Fibroblast of lung (primary cell): Measurements from ENCODE around the gene CEACAM16.

Source experiments
- EZH2 ChIP-seq: IDR thresholded peaks from 2 replicates; pipeline ENCODE4 v1.5.1; 2012; ENCODE audit warnings: low read length, control low read depth, mild to moderate bottlenecking; ENCODE audit errors: missing control alignments
- TF ChIP-seq, protein P1 (sequence below), 2 donors: IDR thresholded peaks in 1 of 2; conservative IDR thresholded peaks in 1 of 2; 1 replicate in 1 of 2; 2 replicates in 1 of 2; pipeline ENCODE4 v1.5.1; 2011 to 2012; ENCODE audit warnings: low read length in 2 of 2, control low read depth in 1 of 2, inconsistent platforms in 1 of 2, low read depth in 1 of 2, mild to moderate bottlenecking in 1 of 2

DNA sequence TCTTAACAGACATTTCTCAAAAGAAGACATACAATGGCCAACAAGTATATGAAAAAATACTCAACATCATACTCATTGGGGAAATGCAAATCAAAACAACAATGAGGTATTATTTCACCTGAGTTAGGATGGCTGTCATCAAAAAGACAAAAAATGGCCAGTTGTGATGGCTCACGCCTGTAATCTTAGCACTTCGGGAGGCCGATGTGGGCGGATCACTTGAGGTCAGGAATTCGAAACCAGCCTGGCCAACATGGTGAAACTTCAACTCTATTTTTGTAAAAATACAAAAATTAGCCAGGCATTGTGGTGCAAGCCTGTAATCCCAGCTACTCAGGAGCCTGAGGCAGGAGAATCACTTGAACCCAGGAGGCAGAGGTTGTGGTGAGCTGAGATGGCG is 22.0 kb downstream of the CEACAM16 start:
- TF ChIP-seq EZH2: no peak
- TF ChIP-seq, protein P1, sequence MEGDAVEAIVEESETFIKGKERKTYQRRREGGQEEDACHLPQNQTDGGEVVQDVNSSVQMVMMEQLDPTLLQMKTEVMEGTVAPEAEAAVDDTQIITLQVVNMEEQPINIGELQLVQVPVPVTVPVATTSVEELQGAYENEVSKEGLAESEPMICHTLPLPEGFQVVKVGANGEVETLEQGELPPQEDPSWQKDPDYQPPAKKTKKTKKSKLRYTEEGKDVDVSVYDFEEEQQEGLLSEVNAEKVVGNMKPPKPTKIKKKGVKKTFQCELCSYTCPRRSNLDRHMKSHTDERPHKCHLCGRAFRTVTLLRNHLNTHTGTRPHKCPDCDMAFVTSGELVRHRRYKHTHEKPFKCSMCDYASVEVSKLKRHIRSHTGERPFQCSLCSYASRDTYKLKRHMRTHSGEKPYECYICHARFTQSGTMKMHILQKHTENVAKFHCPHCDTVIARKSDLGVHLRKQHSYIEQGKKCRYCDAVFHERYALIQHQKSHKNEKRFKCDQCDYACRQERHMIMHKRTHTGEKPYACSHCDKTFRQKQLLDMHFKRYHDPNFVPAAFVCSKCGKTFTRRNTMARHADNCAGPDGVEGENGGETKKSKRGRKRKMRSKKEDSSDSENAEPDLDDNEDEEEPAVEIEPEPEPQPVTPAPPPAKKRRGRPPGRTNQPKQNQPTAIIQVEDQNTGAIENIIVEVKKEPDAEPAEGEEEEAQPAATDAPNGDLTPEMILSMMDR (conservative IDR thresholded peaks at IDR 0.05 in 1 of 2, IDR thresholded peaks at IDR 0.05 in 1 of 2; ENCODE audit: low read depth in 1 of 2, low read length in 2 of 2): no peak
